ENCODE measurements around the gene LSAMP.
A peak's percentile ranks its signal among the peaks of the same experiment; 100 is the strongest.

The LSAMP gene

DNA sequence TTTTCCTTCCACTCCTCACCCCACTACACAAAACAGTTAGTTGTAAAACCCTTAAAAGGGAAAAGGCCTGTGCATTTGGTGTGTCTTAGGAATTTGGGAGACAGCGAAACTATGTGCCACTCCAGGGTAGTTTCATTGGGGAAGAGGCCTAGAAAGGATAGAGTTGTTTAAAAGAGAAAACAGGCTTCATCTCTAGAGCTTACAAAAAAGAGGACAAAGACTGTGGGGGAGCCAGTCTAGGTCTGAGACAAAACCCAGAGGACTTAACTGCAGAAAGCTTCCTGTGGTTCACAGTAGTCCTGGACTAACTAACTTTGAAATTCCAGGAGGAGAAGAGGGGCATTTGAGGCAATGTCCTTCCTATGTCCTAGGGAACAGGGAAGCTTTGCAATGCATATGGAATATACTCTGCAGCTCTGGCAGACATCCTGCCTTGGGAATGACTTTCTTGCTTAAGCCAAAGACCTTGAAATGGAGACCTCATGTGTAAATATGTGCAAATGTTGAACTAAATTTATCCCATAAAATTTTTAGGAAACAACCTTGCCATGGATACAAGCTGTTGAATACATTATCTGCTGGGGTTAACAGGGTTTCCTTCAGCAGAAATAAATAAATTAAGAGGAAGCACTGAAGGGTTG lies 159.4 kb downstream of the LSAMP start:
- peak; percentile 17 for DNase-seq

GRCh38 chr3:116281313-116282143 lies 163.8 kb downstream of the LSAMP start:
- peak; percentile 25 for DNase-seq

DNA sequence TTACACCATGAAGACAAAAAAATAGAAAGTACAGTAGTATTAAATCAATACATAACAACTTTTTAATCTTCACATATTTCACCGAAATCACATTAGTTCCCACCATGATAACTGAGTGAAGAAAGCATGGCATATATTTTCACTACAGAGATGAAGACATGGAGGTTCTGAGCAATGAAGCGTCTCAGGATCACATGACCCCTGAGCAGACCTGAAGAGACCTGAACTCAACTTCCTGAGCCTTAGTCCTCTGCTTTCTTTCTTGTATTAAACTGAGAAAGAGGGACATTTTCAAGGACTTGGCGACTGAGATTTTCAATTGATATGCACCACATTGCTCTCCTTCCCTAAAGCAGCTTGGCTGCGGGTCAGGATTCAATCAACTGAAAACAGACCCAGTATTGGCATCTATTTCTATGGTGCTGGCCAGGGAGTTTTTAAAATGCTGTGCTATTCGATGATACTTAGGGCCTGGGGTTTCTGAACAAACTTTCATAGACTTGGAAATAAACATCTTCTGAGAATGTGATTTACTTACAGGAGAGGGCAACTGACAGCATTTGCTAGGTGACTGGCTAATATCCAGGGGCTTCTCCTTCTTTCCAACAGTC lies 165.1 kb downstream of the LSAMP start:
- DNase-seq, result peak; percentile 88

GRCh38 chr3:116276675-116277074 lies 168.6 kb downstream of the LSAMP start:
- no peak for DNase-seq

DNA sequence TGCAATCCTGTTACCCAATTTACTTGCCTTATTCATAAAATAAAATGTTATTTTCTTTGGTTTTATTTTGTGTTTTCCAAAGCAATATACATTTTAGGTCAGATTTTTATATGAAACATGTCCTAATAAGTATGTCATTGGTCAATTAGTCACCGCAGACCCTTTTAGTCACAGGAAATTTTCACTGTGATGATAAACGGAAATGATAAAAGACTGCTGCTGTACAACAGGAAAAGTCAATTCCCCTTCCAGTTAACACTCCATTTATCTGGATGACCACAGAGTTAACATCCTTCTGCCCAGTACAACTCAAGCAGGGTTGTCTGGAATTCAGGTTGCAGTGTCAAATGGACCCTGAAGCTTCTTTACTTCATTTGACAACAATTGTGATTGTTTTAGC lies 175.2 kb downstream of the LSAMP start:
- no peak for DNase-seq

GRCh38 chr3:116267116-116267515 lies 178.2 kb downstream of the LSAMP start:
- DNase-seq, result no peak

DNA sequence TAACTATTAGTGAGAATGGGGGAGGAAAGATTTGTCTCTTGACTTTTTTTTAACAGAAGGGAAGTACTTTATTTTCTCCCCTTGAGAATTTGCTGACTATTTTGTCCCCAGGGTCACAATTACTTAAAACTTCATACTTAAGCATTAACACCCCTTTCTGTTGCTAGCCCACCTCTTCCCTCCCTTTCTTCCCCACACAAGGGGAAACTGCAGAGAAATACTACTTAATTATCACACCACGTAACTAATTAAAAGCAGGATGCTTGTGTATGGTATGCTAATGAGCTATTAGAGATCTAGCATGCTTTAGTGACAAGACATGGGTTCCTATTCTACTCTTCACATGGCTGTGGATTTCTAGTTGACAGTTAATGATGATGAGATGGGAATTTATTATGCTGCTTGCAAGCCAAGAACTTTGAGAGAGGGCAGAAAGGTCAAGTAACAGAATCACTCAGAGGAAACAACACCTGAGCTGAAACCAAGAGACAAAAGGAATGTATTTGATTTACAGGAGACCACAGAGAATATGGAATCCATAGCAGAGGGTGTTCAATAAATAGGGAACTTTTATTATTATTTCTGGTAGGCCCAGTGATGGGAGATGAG lies 179.2 kb downstream of the LSAMP start:
- DNase-seq, result peak; percentile 28

DNA sequence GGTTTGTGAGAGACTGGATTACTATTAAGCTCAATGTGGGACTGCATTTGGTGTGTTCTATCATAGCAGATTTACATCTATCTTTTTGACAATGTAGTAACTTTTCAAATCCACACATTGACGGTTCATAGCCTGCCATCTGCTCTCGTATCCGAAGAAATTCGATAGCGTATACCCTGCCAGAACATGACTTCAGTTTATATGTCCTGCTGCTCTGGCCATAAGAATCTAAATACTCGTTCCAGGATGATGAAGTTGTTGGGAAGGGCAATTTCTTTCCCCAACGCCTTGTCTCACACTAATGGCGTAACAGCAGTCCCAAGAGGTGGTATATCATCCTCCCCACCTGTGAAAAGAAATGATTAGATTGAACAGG lies 180.0 kb downstream of the LSAMP start:
- peak; percentile 99 for DNase-seq

DNA sequence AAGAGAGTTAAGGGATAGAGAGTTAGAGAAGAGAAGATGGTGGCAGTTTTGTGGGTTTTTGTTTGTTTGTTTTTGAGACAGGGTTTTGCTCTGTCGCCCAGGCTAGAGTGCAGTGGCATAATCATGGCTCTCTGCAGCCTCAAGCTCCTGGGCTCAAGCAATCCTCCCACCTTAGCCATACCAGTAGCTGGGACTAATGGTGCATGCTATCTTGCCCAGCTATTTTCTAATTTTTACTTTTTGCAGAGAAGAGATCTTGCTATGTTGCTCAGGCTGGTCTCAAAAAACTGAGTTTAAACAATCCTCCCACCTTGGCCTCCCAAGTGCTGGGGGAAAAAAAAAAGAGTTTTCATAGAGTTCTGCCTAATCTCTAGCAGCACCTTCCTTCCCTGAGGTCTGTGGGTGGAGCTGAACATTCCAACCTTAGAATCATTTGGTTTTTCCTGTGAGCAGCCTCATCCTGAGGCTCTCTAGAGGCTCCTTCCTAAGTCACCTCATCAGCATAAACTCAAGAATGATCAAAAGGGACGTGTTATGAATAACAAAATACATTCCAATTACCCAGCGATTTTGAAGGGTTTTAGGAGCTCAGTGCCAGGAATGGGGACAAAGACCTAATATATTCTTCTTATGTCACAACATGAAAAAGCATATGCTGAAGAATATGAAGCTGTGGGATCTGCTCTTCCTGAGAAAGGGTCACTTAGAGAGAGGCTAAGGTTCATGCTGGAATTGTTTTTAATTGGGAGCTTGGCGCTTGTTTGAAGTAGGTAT lies 180.6 kb downstream of the LSAMP start:
- no peak for DNase-seq

- peak; percentile 69 for DNase-seq
Observed at GRCh38 chr3:116263842-116264545, 181.3 kb downstream of the LSAMP start.

- no peak for DNase-seq
Observed at GRCh38 chr3:116260491-116260890, 184.8 kb downstream of the LSAMP start.

DNA sequence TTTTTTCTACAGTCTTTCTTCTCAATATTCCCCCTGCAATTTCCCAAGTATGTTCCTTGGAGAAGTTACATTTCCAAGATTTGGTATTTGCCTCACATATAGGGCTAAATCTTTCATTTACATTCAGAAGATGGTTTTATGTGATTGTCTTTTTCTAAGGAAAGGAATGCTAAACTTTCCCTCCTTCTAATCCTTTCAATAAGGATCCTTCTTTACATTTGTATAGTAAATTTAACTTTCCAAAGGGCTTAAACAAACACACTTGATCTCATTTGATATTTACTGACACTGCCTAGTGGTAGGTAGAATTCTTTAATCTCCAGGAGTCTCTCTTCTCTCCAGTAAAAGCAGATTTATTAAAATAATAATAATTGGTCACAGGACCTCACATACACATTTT lies 185.3 kb downstream of the LSAMP start:
- no peak for DNase-seq

DNA sequence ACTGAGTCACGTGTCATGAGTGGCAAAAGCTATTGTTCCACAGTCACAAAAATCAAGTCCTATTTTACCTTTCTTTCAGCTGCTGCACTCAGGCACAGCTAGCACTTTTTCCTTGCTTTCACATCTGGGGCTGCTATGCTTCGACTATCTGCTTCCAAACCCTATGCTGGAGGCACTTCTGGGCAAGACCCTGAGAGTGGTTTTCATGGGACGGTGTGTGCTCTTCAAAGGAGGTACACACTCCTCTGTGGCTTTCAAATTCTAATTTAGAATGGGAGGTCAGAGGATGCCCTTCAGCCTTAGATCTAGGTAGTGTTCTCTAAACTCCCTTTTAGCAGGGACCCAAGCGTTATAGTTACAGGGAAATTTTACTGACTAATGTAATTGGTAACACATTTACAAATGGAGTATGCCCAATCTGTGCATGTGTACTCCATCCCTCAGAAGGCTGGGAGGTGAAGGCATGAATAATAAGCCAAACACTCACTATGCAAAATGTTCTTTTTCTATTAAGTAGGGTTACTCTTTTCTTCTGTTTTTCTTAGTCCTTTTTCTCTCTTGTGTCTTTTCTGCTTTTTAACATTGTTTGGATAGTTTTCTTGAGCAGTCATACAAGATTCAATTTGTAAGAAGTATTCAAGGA lies 188.3 kb downstream of the LSAMP start:
- no peak for DNase-seq

GRCh38 chr3:116254541-116254940 lies 190.7 kb downstream of the LSAMP start:
- DNase-seq, result peak; percentile 67

GRCh38 chr3:116253511-116253910 lies 191.8 kb downstream of the LSAMP start:
- DNase-seq, result no peak

GRCh38 chr3:116247605-116248004 lies 197.7 kb downstream of the LSAMP start:
- DNase-seq, result no peak

DNA sequence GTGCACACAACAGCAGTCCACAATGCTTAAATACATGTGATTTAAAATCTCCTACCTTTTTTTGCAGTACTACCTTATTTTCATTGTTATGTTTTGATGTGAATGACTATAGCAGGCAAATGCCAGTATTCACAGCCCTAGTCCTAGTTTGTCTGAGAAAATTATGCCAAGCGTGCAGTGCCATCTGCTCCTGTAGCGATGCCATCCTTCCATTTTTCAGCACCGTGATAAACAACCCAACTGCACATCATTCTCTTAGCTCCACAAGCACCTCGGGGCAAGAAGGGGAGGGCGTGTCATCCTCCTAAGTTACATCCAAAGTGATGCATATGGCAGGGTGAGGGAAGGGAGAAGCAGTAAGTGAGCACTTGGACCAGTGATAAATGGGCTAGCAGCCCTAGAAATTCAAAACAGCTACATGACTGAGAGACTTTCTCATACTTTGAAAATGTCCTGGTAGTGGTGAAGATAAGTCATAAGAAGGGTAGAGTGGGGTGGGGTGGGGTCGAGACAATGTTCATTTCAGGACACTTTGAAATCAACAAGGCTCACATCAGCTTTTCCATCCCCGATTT lies 198.8 kb downstream of the LSAMP start:
- peak; percentile 90 for DNase-seq

- no peak for DNase-seq
Observed at GRCh38 chr3:116242825-116243224, 202.5 kb downstream of the LSAMP start.

GRCh38 chr3:116241677-116242076 lies 203.6 kb downstream of the LSAMP start:
- DNase-seq, result no peak

DNA sequence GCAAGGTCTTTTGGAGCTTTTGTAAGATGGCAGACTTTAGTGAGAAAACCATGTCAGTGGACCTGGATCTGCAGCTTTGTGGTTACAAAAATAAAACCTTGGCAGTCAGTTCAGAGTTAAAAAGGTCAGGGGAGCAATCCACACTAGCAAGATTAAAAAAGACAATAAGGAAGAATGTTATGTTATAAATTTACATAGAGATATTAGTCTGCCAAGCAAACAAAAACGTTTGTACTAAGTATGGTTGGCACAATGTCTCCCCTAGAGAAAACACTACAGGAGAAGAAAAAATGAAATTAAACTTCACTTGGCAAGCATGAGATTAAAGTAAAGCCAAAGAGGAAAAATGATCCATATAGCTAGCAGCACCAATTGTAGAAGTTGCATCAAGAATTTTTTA lies 205.0 kb downstream of the LSAMP start:
- peak; percentile 57 for DNase-seq

DNA sequence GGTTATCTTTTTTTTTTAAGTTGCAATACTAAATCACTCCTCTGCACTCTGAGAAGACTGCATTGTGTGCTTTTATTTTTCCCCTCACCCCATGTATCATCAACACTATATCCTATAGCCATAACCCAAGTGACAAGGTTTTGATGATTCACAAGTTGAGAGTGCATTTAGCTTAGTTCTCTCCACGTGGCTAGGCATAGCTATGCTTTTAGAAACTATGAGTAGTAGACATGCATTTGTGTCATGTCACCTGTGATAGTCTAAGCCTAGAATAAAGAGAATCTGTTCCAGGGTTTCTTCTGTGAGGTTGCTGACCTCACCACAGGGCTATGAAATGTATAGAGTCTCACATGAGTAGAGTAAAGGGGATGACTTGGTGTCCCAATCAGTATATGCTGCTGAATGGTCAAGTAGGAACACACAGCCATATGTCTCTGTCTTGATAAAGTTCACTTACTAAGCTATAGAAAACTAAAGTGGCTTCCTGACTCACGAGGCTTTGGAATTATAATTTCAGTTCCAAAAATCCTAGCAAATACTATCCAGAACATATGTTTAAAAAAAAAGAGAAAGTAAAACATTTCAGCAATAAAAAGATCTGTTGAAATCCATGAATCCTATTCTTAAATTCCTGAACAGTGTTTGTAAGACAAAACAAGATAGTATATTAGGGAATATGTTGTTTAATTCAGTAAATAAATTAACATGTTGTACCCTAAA lies 206.3 kb downstream of the LSAMP start:
- no peak for DNase-seq
